Fibroblast of lung (primary cell): Measurements from ENCODE around the gene GABRP. TPM values are rescaled to one million over a fixed set of nuclear protein-coding genes. Genes with fewer than 3 reads are reported as not detected.

ENCODE experiments used
- DNase-seq, 2 donors: peaks; one replicate each; pipeline versions ENCODE4 v3.0.0 to v3.0.0-alpha.2; 2010; ENCODE audit warnings: low read depth in 2 of 2
- H2AFZ ChIP-seq: 2 replicates; pipeline ENCODE4 v1.5.1; 2012; ENCODE audit warnings: low read length, control low read depth, inconsistent platforms
- H3K27ac ChIP-seq: 2 replicates; pipeline ENCODE4 v1.5.1; 2011; ENCODE audit warnings: low read length, control low read depth; ENCODE audit not compliant: insufficient read depth
- H3K27me3 ChIP-seq: 2 replicates; pipeline ENCODE4 v1.5.1; 2011; ENCODE audit warnings: mild to moderate bottlenecking, low read length; ENCODE audit not compliant: control insufficient read depth, insufficient read depth
- H3K36me3 ChIP-seq: 2 replicates; pipeline ENCODE4 v1.5.1; 2011; ENCODE audit warnings: low read length; ENCODE audit not compliant: control insufficient read depth, insufficient read depth
- H3K4me1 ChIP-seq: 2 replicates; pipeline ENCODE4 v1.5.1; 2011; ENCODE audit warnings: low read length; ENCODE audit not compliant: control insufficient read depth, insufficient read depth; ENCODE audit errors: extremely low read depth
- H3K4me2 ChIP-seq: 2 replicates; pipeline ENCODE4 v1.5.1; 2011; ENCODE audit warnings: low read length, control low read depth; ENCODE audit not compliant: insufficient read depth; ENCODE audit errors: extremely low read depth
- H3K4me3 ChIP-seq, 4 experiments: fragments of 200-600 bp in 1 of 4; sonication (generic) in 1 of 4; replicated peaks in 1 of 4; 2 replicates each; pipeline ENCODE4 v1.5.1; 2011 to 2016; ENCODE audit warnings: low read length in 4 of 4, low read depth in 3 of 4, mild to moderate bottlenecking in 3 of 4, control low read depth in 2 of 4, inconsistent platforms in 1 of 4, mixed read lengths in 1 of 4; ENCODE audit not compliant: insufficient read depth in 1 of 4; ENCODE audit errors: control extremely low read depth in 1 of 4
- H3K79me2 ChIP-seq: 2 replicates; pipeline ENCODE4 v1.5.1; 2012; ENCODE audit warnings: mild to moderate bottlenecking, low read length, inconsistent platforms; ENCODE audit not compliant: control insufficient read depth, insufficient read depth
- H3K9ac ChIP-seq: 2 replicates; pipeline ENCODE4 v1.5.1; 2011; ENCODE audit warnings: mild to moderate bottlenecking, low read length, control low read depth; ENCODE audit not compliant: insufficient read depth
- H3K9me3 ChIP-seq: 2 replicates; pipeline ENCODE4 v1.5.1; 2012; ENCODE audit warnings: low read depth, low read length; ENCODE audit not compliant: control insufficient read depth, insufficient read depth
- H4K20me1 ChIP-seq: 2 replicates; pipeline ENCODE4 v1.5.1; 2011; ENCODE audit warnings: low read length; ENCODE audit not compliant: control insufficient read depth, insufficient read depth; ENCODE audit errors: extremely low read depth
- CTCF ChIP-seq, 2 donors: IDR thresholded peaks in 1 of 2; conservative IDR thresholded peaks in 1 of 2; 1 replicate in 1 of 2; 2 replicates in 1 of 2; pipeline ENCODE4 v1.5.1; 2011 to 2012; ENCODE audit warnings: low read length in 2 of 2, control low read depth in 1 of 2, inconsistent platforms in 1 of 2, low read depth in 1 of 2, mild to moderate bottlenecking in 1 of 2
- EZH2 ChIP-seq: IDR thresholded peaks from 2 replicates; pipeline ENCODE4 v1.5.1; 2012; ENCODE audit warnings: low read length, control low read depth, mild to moderate bottlenecking; ENCODE audit errors: missing control alignments
- polyA minus RNA-seq: library from RNA; depleted of rRNA, polyadenylated mRNA; stranded (reverse); fragments of >200 nt; gene quantifications from 2 replicates; pipeline ENCODE4 v1.2.3, GENCODE V29; 2011; ENCODE audit warnings: low replicate concordance
- polyA plus RNA-seq, 2 donors: library from polyadenylated mRNA; depleted of rRNA in 1 of 2; stranded (reverse) in 1 of 2; unstranded in 1 of 2; fragments of >200 nt; gene quantifications; 2 replicates each; pipeline ENCODE4 v1.2.1, GENCODE V29; 2011 to 2012; ENCODE audit warnings: missing spikeins in 1 of 2
- total RNA-seq: library from RNA; depleted of rRNA; stranded (reverse); fragments of >200 nt; gene quantifications from 2 replicates; pipeline ENCODE4 v1.2.1, GENCODE V29; 2014

Gene GABRP
- total RNA-seq (not detected in 2 replicates), polyA plus RNA-seq (not detected in 2 replicates), polyA minus RNA-seq (not detected in 2 replicates)
- polyA plus RNA-seq (2012) = not detected in 2 replicates

GRCh38 chr5:170783498-170784247 is at the start of gene GABRP:
TSS of gene GABRP (plus strand) at chr5:170783725. CDS start at chr5:170788616, 4,891 bp downstream.
- H3K9me3 ChIP-seq = no peaks in the 10 kb centered on the region
- H3K4me2 ChIP-seq = no peak within 1 kb of the TSS
- H4K20me1 ChIP-seq = no peaks in the 10 kb centered on the region
- TF ChIP-seq EZH2 = no peak
- TF ChIP-seq CTCF (conservative IDR thresholded peaks at IDR 0.05 in 1 of 2, IDR thresholded peaks at IDR 0.05 in 1 of 2; ENCODE audit: low read depth in 1 of 2, low read length in 2 of 2) = no peak
- H2AFZ ChIP-seq = no peak within 1 kb of the TSS
- DNase-seq = no peak
- H3K36me3 ChIP-seq = no peaks in the 10 kb centered on the region
- H3K4me1 ChIP-seq = no peaks in the 10 kb centered on the region
- H3K9ac ChIP-seq = no peak within 1 kb of the TSS
- H3K79me2 ChIP-seq = no peaks in the 10 kb centered on the region
- H3K27ac ChIP-seq = no peak within 1 kb of the TSS
- H3K27me3 ChIP-seq = no peaks in the 10 kb centered on the region
- H3K4me3 ChIP-seq = no peak within 1 kb of the TSS

- Histone ChIP-seq H3K9me3 (no peaks in the 10 kb centered on the region), H3K9ac (no peak overlapping the region), H2AFZ (no peak overlapping the region), H3K4me3 (no peak overlapping the region), H3K4me2 (no peak overlapping the region), H4K20me1 (no peaks in the 10 kb centered on the region), H3K27ac (no peak overlapping the region), H3K79me2 (no peaks in the 10 kb centered on the region), H3K36me3 (no peaks in the 10 kb centered on the region), H3K4me1 (no peaks in the 10 kb centered on the region), H3K27me3 (no peaks in the 10 kb centered on the region)
- DNase-seq = no peak
- TF ChIP-seq EZH2 (no peak), CTCF (conservative IDR thresholded peaks at IDR 0.05 in 1 of 2, IDR thresholded peaks at IDR 0.05 in 1 of 2; ENCODE audit: low read depth in 1 of 2, low read length in 2 of 2) (no peak)
Measured at GRCh38 chr5:170736966-170737365, 46.6 kb upstream of the GABRP start.

GRCh38 chr5:170737591-170737990 is 45.9 kb upstream of the GABRP start:
- Histone ChIP-seq H3K9ac (no peak overlapping the region), H2AFZ (no peak overlapping the region), H3K4me2 (no peak overlapping the region), H3K36me3 (no peaks in the 10 kb centered on the region), H3K27me3 (no peaks in the 10 kb centered on the region), H3K4me3 (no peak overlapping the region), H3K27ac (no peak overlapping the region), H4K20me1 (no peaks in the 10 kb centered on the region), H3K79me2 (no peaks in the 10 kb centered on the region), H3K9me3 (no peaks in the 10 kb centered on the region), H3K4me1 (no peaks in the 10 kb centered on the region)
- no peak for TF ChIP-seq EZH2
- TF ChIP-seq CTCF (conservative IDR thresholded peaks at IDR 0.05 in 1 of 2, IDR thresholded peaks at IDR 0.05 in 1 of 2; ENCODE audit: low read depth in 1 of 2, low read length in 2 of 2) = no peak
- no peak for DNase-seq
